ACHN (cell line): ENCODE data around the gene PRR20G.
"Not testable (repeated sequence)": the region's sequence is repeated elsewhere in the genome, so short reads cannot be mapped to it uniquely, and the experiment has no call there.

Experiments used
- DNase-seq: peaks from one replicate; pipeline ENCODE4 v3.0.0-alpha.2; 2015
- in situ Hi-C: cut with HindIII; loops from 2 replicates; pipeline ENCODE4 v1.10.0; 2017; ENCODE audit warnings: low sequenced_read_pairs, low pct_ligation_motif_present, low pct_unique_long_range_greater_than_20kb

The PRR20G gene

GRCh38 chr3:127287840-127288239 lies at the start of gene PRR20G:
Gene PRR20G (minus strand): TSS chr3:127288046. CDS start chr3:127287365, 681 bp downstream.
- DNase-seq = no peak
- in situ Hi-C loops = no loop called here

GRCh38 chr3:127337001-127337400 lies 49.2 kb upstream of the PRR20G start:
- DNase-seq = no peak
- in situ Hi-C loops = no loop called here

GRCh38 chr3:127336101-127336500 lies 48.3 kb upstream of the PRR20G start:
- no peak for DNase-seq
- in situ Hi-C loops = no loop called here

- in situ Hi-C loops = no loop called here
- no peak for DNase-seq
These were observed 42.5 kb upstream of the PRR20G start for GRCh38 chr3:127330385-127330784.

GRCh38 chr3:127329631-127330285 lies 41.9 kb upstream of the PRR20G start:
- in situ Hi-C loops = no loop called here
- DNase-seq = no peak

GRCh38 chr3:127328421-127328820 lies 40.6 kb upstream of the PRR20G start:
- in situ Hi-C loops = no loop called here
- no peak for DNase-seq

- DNase-seq = no peak
- in situ Hi-C loops = no loop called here
These were observed 38.5 kb upstream of the PRR20G start for GRCh38 chr3:127326341-127326740.

GRCh38 chr3:127325629-127325961 lies 37.7 kb upstream of the PRR20G start:
- in situ Hi-C loops = no loop called here
- no peak for DNase-seq

- in situ Hi-C loops = no loop called here
These were observed 37.2 kb upstream of the PRR20G start for GRCh38 chr3:127324913-127325628.

GRCh38 chr3:127324076-127324475 lies 36.2 kb upstream of the PRR20G start:
- in situ Hi-C loops = no loop called here
- DNase-seq = no peak

More at GRCh38 chr3:127324913-127325628, 37.2 kb upstream of the PRR20G start:
- no peak for DNase-seq

- in situ Hi-C loops = no loop called here
These were observed 35.7 kb upstream of the PRR20G start for GRCh38 chr3:127323581-127323980.

GRCh38 chr3:127321371-127321770 lies 33.5 kb upstream of the PRR20G start:
- in situ Hi-C loops = no loop called here
- no peak for DNase-seq

More at GRCh38 chr3:127323581-127323980, 35.7 kb upstream of the PRR20G start:
- no peak for DNase-seq

GRCh38 chr3:127320529-127321121 lies 32.8 kb upstream of the PRR20G start:
- in situ Hi-C loops = no loop called here
- no peak for DNase-seq

- in situ Hi-C loops = no loop called here
- no peak for DNase-seq
These were observed 28.8 kb upstream of the PRR20G start for GRCh38 chr3:127316685-127317084.

GRCh38 chr3:127312818-127313217 lies 25.0 kb upstream of the PRR20G start:
- in situ Hi-C loops = no loop called here
- DNase-seq = no peak

- DNase-seq, in situ Hi-C loops: not testable (repeated sequence)
These were observed 21.0 kb upstream of the PRR20G start for GRCh38 chr3:127308821-127309220.

- in situ Hi-C loops = no loop called here
These were observed 20.1 kb upstream of the PRR20G start for GRCh38 chr3:127307916-127308315.

GRCh38 chr3:127307112-127307835 lies 19.4 kb upstream of the PRR20G start:
- DNase-seq = no peak
- in situ Hi-C loops = no loop called here

More at GRCh38 chr3:127307916-127308315, 20.1 kb upstream of the PRR20G start:
- DNase-seq = no peak
